NT2/D1 (cell line): ENCODE measurements around the gene SDCBP2.
A peak's percentile ranks its signal among the peaks of the same experiment; 100 is the strongest.

Experiments
- DNase-seq: peaks from one replicate; pipeline ENCODE4 v3.0.0-alpha.2; 2011; ENCODE audit warnings: low read depth, low spot score
- H3K27me3 ChIP-seq: 2 replicates; pipeline ENCODE4 v1.6.0; 2011; ENCODE audit warnings: mild to moderate bottlenecking; ENCODE audit not compliant: insufficient read length, insufficient read depth
- H3K36me3 ChIP-seq: 2 replicates; pipeline ENCODE4 v1.6.1; 2011; ENCODE audit warnings: mild to moderate bottlenecking, low read length, mixed read lengths; ENCODE audit not compliant: insufficient read depth, insufficient read length
- H3K4me1 ChIP-seq: 2 replicates; pipeline ENCODE4 v1.5.1; 2011; ENCODE audit not compliant: insufficient read depth, insufficient read length
- H3K4me3 ChIP-seq: 2 replicates; pipeline ENCODE4 v1.5.1; 2011; ENCODE audit warnings: low read depth; ENCODE audit not compliant: insufficient read length
- H3K9ac ChIP-seq: 2 replicates; pipeline ENCODE4 v1.6.0; 2011; ENCODE audit warnings: low read depth; ENCODE audit not compliant: insufficient read length
- H3K9me3 ChIP-seq: 2 replicates; pipeline ENCODE4 v1.5.1; 2011; ENCODE audit warnings: mild to moderate bottlenecking, low read length; ENCODE audit not compliant: insufficient read depth
- SUZ12 ChIP-seq: IDR thresholded peaks from 2 replicates; pipeline ENCODE4 v1.6.1; 2011; ENCODE audit not compliant: insufficient read length, insufficient read depth; ENCODE audit errors: extremely low read depth
- YY1 ChIP-seq: IDR thresholded peaks from 2 replicates; pipeline ENCODE4 v1.6.1; 2011; ENCODE audit not compliant: insufficient read length, insufficient read depth
- ZNF274 ChIP-seq: IDR thresholded peaks from 2 replicates; pipeline ENCODE4 v1.6.1; 2011; ENCODE audit warnings: mild to moderate bottlenecking, low read depth, low read length

The SDCBP2 gene

DNA sequence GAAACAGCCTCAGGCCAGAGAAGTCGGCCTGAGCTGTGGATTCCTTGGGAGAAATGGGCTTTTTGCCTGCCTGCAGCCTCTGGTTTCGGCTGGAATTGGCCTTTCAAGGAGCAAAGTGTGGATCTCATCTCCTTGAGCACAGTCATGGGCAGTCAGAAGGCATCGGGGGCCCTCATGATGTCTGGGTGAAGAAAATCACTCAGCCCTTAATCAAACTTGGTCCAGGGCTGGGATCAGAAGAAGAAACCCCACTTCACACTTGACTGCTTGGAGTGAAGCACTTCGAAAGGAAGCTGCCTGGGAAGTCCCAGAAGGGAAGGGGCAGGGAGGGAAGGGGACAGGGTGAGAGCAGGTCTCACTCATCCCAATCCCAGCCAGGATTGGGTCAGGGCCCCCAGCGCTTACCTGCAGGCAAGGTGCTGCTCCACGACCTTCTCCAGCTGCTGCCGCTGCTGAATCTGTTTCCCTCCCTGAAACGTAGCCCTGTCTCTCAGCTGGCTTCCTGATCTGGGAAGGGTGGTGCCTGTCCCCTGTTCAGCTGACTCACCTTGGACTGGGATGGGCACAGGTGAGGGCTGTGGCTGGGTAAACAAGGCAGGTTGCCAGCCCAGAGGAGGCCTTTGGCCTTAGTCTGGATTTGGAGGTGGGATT, at the start of gene SDCBP2:
Gene SDCBP2, minus strand, starts transcription at position 460 of the 651 bp plus-strand sequence. CDS start 8,723 bp downstream, outside the sequence.
- Histone ChIP-seq H3K36me3 (peaks cover 53% of the 10 kb centered on the region), H3K4me1 (no peaks in the 10 kb centered on the region), H3K27me3 (no peaks in the 10 kb centered on the region), H3K9me3 (no peaks in the 10 kb centered on the region), H3K9ac (peak within 1 kb of the TSS; percentile 9), H3K4me3 (no peak within 1 kb of the TSS)
- no peak for DNase-seq
- no peak for TF ChIP-seq SUZ12
- TF ChIP-seq ZNF274: no peak
- no peak for TF ChIP-seq YY1

DNA sequence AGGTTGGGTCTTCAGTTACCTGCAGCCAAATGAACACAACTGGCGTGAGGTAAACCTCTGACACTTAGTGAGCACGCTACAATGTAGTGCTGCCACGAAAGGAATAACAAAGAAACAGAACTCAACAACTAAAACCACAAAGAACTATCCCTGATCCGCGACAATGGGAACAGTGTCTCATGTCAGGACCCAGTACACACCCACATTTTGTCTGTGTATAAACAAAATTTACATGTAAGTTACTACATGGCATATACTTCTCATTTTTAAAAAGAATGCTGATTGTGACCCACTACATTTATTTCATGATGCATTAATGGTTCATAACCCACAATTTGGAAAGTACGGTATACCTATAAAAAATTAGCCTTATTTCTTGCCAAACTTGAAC, 49.8 kb upstream of the SDCBP2 start:
- peaks cover 21% of the 10 kb centered on the region for H3K36me3 ChIP-seq
- no peaks in the 10 kb centered on the region for H3K9me3 ChIP-seq
- DNase-seq: no peak
- H3K4me1 ChIP-seq: peaks cover 4% of the 10 kb centered on the region
- H3K9ac ChIP-seq: no peak overlapping the region
- no peak overlapping the region for H3K4me3 ChIP-seq
- TF ChIP-seq YY1: no peak
- no peak for TF ChIP-seq SUZ12
- no peak for TF ChIP-seq ZNF274
- H3K27me3 ChIP-seq: no peaks in the 10 kb centered on the region

DNA sequence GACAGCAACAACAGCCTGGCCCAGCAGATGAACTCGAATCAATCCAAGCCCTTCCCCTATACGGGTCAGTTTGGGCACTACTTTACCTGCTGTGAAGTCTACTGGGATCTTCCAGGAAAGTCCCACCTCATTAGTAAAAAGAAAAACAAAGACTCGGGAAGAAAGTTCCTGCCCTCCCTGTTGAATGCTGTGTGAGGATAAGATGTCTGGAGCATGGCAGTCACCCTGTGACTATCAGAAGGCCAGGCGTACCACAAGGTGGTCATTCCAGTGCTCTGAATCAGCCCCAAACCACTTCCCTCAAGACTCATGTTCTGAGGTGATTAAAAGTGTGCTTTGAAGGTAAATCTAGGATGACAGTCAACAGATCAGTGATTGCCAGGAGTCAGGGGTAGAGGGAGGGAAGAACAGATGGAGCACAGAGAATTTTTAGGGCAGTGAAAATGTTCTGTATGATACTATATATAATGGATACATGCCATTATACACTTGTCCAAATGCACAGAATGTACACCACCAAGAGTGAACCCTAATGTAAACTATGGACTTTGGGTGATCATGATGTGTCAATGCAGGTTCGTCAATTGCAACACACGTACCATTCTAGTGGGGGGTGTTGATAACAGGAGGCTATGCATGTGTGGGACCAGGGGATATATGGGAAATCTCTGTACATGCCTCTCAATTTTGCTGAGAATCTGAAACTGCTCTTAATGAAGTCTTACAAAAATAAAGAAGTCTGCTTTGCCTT, 49.2 kb upstream of the SDCBP2 start:
- Histone ChIP-seq H3K36me3 (peaks cover 26% of the 10 kb centered on the region), H3K9me3 (no peaks in the 10 kb centered on the region), H3K27me3 (no peaks in the 10 kb centered on the region), H3K4me3 (no peak overlapping the region), H3K4me1 (peaks cover 4% of the 10 kb centered on the region), H3K9ac (no peak overlapping the region)
- no peak for TF ChIP-seq YY1
- TF ChIP-seq SUZ12: no peak
- DNase-seq: no peak

DNA sequence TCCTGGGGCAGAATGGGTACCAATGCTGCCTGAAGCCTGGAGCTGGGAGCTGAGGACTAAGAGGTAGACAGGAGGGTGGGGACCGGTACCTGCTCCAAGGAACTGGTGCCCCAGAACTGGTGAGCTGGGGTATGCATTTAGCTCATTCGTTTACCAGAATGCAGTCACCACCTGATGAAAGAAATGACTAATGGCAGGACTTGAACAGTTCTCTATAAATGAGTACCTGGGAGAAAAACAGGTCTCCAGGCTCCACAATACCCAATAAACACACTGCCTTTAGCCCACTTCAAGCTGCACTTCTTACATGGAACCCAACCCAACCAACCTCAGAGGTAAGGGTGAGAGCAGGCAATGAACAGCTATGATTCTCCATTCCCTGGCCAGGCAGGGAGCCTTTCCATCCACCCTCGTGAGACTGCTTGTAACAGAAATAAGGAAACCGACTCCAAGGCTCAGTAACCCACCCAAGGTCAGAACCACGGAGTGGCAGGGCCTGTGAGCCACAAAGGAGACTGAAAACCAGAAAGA, 48.5 kb upstream of the SDCBP2 start:
- Histone ChIP-seq H3K9ac (no peak overlapping the region), H3K4me3 (no peak overlapping the region), H3K27me3 (no peaks in the 10 kb centered on the region), H3K9me3 (no peaks in the 10 kb centered on the region), H3K36me3 (peaks cover 30% of the 10 kb centered on the region), H3K4me1 (peaks cover 4% of the 10 kb centered on the region)
- TF ChIP-seq SUZ12 (no peak), ZNF274 (no peak), YY1 (no peak)
- DNase-seq: no peak

DNA sequence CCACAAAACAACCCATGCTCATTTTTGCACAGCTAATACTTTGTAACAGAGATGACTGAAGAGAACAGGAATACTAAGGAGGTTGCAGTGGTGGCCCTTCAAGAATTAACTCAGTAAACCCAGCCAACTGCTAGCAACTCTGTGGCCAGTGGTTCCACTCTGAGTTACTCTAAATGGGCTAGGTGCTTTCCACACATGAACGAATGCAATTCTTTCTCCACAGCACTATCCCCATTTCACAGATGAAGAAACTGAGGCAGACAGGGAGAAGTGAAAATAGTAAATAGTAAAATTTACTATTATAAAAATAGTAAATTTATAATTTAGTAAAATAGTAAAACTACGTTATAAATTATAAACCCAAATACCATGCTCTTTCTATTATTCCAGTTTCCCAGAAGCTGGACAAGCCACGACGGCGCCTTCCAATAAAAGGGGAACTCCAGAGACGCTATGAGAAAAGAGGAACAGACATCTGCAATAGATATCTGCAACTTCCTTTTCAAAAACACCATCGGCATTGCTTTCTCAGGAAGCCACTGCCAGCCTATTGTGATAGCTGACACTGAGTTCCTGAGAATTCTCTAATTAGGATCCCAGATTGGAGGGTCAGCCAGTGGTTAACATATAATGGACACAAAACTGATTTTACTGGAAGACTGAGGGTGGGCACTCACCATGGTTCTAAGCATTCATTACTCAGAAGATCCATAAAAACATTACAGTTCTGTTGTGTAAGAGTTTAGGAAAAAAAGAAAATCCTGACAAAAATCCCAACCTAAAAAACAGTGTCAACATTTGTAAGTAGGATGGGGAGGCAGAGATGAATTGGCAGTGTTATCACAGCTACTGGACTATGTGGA, 47.7 kb upstream of the SDCBP2 start:
- no peaks in the 10 kb centered on the region for H3K27me3 ChIP-seq
- peaks cover 36% of the 10 kb centered on the region for H3K36me3 ChIP-seq
- DNase-seq: no peak
- no peak overlapping the region for H3K9ac ChIP-seq
- peaks cover 4% of the 10 kb centered on the region for H3K4me1 ChIP-seq
- TF ChIP-seq YY1: no peak
- no peak for TF ChIP-seq ZNF274
- TF ChIP-seq SUZ12: no peak
- no peak overlapping the region for H3K4me3 ChIP-seq
- no peaks in the 10 kb centered on the region for H3K9me3 ChIP-seq

- H3K4me1 ChIP-seq: peaks cover 4% of the 10 kb centered on the region
- H3K9ac ChIP-seq: no peak overlapping the region
- DNase-seq: no peak
- no peaks in the 10 kb centered on the region for H3K27me3 ChIP-seq
- no peak for TF ChIP-seq SUZ12
- no peak for TF ChIP-seq YY1
- TF ChIP-seq ZNF274: no peak
- peaks cover 42% of the 10 kb centered on the region for H3K36me3 ChIP-seq
- H3K4me3 ChIP-seq: no peak overlapping the region
- H3K9me3 ChIP-seq: no peaks in the 10 kb centered on the region
Measured at GRCh38 chr20:1376007-1376406, 47.1 kb upstream of the SDCBP2 start.

DNA sequence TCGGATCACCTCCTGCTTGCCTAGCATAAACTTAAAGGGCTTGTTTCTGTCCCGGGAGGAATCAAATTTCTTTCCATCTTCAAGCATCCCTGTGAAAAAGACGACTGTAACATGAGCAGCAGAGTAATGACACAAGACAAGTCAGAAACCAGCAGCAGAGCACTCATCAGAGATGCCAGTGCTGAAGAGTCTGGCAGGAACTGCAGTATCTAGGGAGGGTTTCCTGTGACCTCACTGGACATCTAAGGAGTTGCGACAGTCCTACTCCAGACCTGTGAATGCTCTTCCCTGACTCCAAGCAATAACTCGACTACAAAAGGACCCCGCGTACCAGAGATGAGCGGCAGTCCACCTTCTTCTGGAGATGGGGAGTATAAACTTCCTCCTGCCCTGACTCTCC, 46.6 kb upstream of the SDCBP2 start:
- H3K4me3 ChIP-seq: no peak overlapping the region
- no peaks in the 10 kb centered on the region for H3K9me3 ChIP-seq
- H3K36me3 ChIP-seq: peaks cover 47% of the 10 kb centered on the region
- no peak overlapping the region for H3K9ac ChIP-seq
- no peak for DNase-seq
- TF ChIP-seq YY1 (no peak), SUZ12 (no peak), ZNF274 (no peak)
- no peaks in the 10 kb centered on the region for H3K27me3 ChIP-seq
- peaks cover 4% of the 10 kb centered on the region for H3K4me1 ChIP-seq
